Raji (cell line): ENCODE measurements around the gene MPZL1.

Experiments used
- POLR2A ChIP-seq: IDR thresholded peaks from 2 replicates; pipeline ENCODE4 v1.6.1; 2011; ENCODE audit warnings: low read depth, low read length, control low read depth; ENCODE audit not compliant: insufficient read depth

Gene MPZL1

GRCh38 chr1:167750641-167751040 is 28.9 kb downstream of the MPZL1 start:
- no peak for TF ChIP-seq POLR2A

- TF ChIP-seq POLR2A = no peak
Observed at GRCh38 chr1:167751676-167752075, 29.9 kb downstream of the MPZL1 start.

GRCh38 chr1:167752219-167752985 is 30.6 kb downstream of the MPZL1 start:
- TF ChIP-seq POLR2A = no peak

- TF ChIP-seq POLR2A = no peak
Observed at GRCh38 chr1:167755654-167756053, 33.9 kb downstream of the MPZL1 start.

- TF ChIP-seq POLR2A = no peak
Observed at GRCh38 chr1:167756730-167757405, 35.1 kb downstream of the MPZL1 start.

- no peak for TF ChIP-seq POLR2A
Observed at GRCh38 chr1:167757433-167758309, 35.9 kb downstream of the MPZL1 start.

- no peak for TF ChIP-seq POLR2A
Observed at GRCh38 chr1:167761400-167761799, 39.6 kb downstream of the MPZL1 start.

GRCh38 chr1:167762061-167762746 is 40.4 kb downstream of the MPZL1 start:
- no peak for TF ChIP-seq POLR2A

GRCh38 chr1:167763525-167764220 is 41.9 kb downstream of the MPZL1 start:
- TF ChIP-seq POLR2A = no peak

GRCh38 chr1:167764458-167765330 is 42.9 kb downstream of the MPZL1 start:
- TF ChIP-seq POLR2A = no peak

GRCh38 chr1:167765496-167765895 is 43.7 kb downstream of the MPZL1 start:
- no peak for TF ChIP-seq POLR2A

GRCh38 chr1:167766538-167766937 is 44.8 kb downstream of the MPZL1 start:
- no peak for TF ChIP-seq POLR2A

GRCh38 chr1:167767761-167768160 is 46.0 kb downstream of the MPZL1 start:
- no peak for TF ChIP-seq POLR2A
